PC-3 (cell line): ENCODE results near the gene FAT2. TPM values are rescaled to one million over a fixed set of nuclear protein-coding genes. Genes with fewer than 3 reads are reported as not detected.

ENCODE experiments used
- ATAC-seq: fragments of 200-7000 bp; cut with Tn5 transposase; 2 replicates; pipeline ENCODE4 v1.9.1; 2020; ENCODE audit warnings: mild to moderate bottlenecking, moderate library complexity
- BruUV-seq: library from RNA; stranded (reverse); fragments of 400-500 nt; replicated peaks from 2 replicates; lab custom pipeline; 2021; lab: Mats Ljungman, UMichigan
- CTCF ChIA-PET: fragments of 300-600 bp; sonication (Branson Sonifier 250); formaldehyde crosslinking; loops from one replicate; lab custom pipeline; 2022; ENCODE audit warnings: antibody characterized with exemption; lab: Charles Lee
- POLR2A ChIA-PET: fragments of 300-600 bp; sonication (Branson Sonifier 250); formaldehyde crosslinking; loops from one replicate; lab custom pipeline; 2022; ENCODE audit warnings: antibody characterized with exemption; ENCODE audit not compliant: unreplicated experiment; lab: Charles Lee
- DNase-seq: peaks from one replicate; pipeline ENCODE4 v3.0.0-alpha.2; 2015
- H2AFZ ChIP-seq: fragments of 300-600 bp; sonication (generic); 2 replicates; pipeline ENCODE4 v1.6.0; 2016; ENCODE audit warnings: antibody characterized with exemption, low read length
- H3F3A ChIP-seq: fragments of 300-600 bp; sonication (generic); one replicate; pipeline ENCODE4 v1.6.0; 2017; ENCODE audit warnings: antibody characterized with exemption, low read length, control low read depth, mild to moderate bottlenecking; ENCODE audit not compliant: unreplicated experiment
- H3K27ac ChIP-seq: fragments of 300-600 bp; sonication (generic); 2 replicates; pipeline ENCODE4 v1.5.1; 2016; ENCODE audit warnings: mild to moderate bottlenecking, low read length
- H3K27me3 ChIP-seq: fragments of 300-600 bp; sonication (generic); 2 replicates; pipeline ENCODE4 v1.6.1; 2016; ENCODE audit warnings: low read length, mixed read lengths
- H3K36me3 ChIP-seq: fragments of 300-600 bp; sonication (generic); 2 replicates; pipeline ENCODE4 v1.6.1; 2016; ENCODE audit warnings: low read depth, mixed run types, low read length, mixed read lengths
- H3K4me1 ChIP-seq: fragments of 300-600 bp; sonication (generic); 2 replicates; pipeline ENCODE4 v1.5.1; 2016; ENCODE audit warnings: low read length; ENCODE audit not compliant: insufficient read depth
- H3K4me2 ChIP-seq: fragments of 300-600 bp; sonication (generic); 2 replicates; pipeline ENCODE4 v1.6.0; 2016; ENCODE audit warnings: low read length
- H3K4me3 ChIP-seq: fragments of 300-600 bp; sonication (generic); 2 replicates; pipeline ENCODE4 v1.5.1; 2016; ENCODE audit warnings: mild to moderate bottlenecking, low read length, mixed read lengths
- H3K79me2 ChIP-seq: fragments of 300-600 bp; sonication (generic); 2 replicates; pipeline ENCODE4 v1.6.1; 2017; ENCODE audit warnings: low read length, mixed read lengths
- H3K9ac ChIP-seq: fragments of 300-600 bp; sonication (generic); 2 replicates; pipeline ENCODE4 v1.6.0; 2016; ENCODE audit warnings: mild to moderate bottlenecking, low read length
- H3K9me2 ChIP-seq: fragments of 300-600 bp; sonication (generic); replicated peaks from 2 replicates; pipeline ENCODE4 v1.6.1; 2016; ENCODE audit warnings: mixed run types, low read length, mixed read lengths
- H3K9me3 ChIP-seq: fragments of 300-600 bp; sonication (generic); 2 replicates; pipeline ENCODE4 v1.6.1; 2016; ENCODE audit warnings: low read length, mixed read lengths
- H4K20me1 ChIP-seq: fragments of 300-600 bp; sonication (generic); 2 replicates; pipeline ENCODE4 v1.6.1; 2016; ENCODE audit warnings: low read length, mixed read lengths
- EZH2 ChIP-seq: fragments of 300-600 bp; sonication (generic); IDR thresholded peaks from one replicate; pipeline ENCODE4 v1.6.1; 2017; ENCODE audit warnings: antibody characterized with exemption, mild to moderate bottlenecking, low read length; ENCODE audit not compliant: unreplicated experiment
- EZH2phosphoT487 ChIP-seq: fragments of 300-600 bp; sonication (generic); IDR thresholded peaks from 2 replicates; pipeline ENCODE4 v1.6.1; 2018; ENCODE audit warnings: mild to moderate bottlenecking, antibody characterized with exemption, low read length, borderline replicate concordance
- intact Hi-C: fragments of 100-400 bp; cut with micrococcal nuclease; formaldehyde crosslinking; loops from 2 replicates; pipeline ENCODE4 v1.9.0; 2023
- total RNA-seq: library from RNA; depleted of rRNA; stranded (reverse); fragments of >200 nt; gene quantifications from 2 replicates; pipeline ENCODE4 v1.2.3, GENCODE V29; 2014
- TF ChIP-seq, protein P1 (sequence below): fragments of 300-600 bp; sonication (generic); conservative IDR thresholded peaks from 2 replicates; pipeline ENCODE4 v1.5.1; 2017; ENCODE audit warnings: antibody characterized with exemption, low read depth, mild to moderate bottlenecking, low read length

The FAT2 gene
- total RNA-seq, 1 experiment from 2014 or later: not detected

DNA sequence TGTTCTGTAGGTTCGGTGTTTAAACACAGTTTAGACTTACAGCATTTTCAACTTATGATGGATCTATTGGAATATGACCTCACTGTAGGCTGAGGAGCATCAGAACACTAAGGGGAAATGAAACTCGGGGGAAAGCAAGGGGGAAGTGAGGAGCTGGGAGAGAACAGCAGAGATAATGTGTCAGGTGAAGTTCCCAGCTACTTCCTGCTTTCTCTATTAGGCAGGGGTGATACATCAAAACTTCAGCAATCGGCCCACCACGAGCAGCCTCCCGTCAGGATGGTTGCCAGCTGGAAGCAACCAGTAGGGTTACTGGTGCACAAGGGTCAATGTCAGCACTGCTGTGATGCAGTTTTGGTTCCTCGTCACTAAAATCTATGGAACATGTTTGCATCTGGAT, 34.3 kb downstream of the FAT2 start:
- Histone ChIP-seq H3K27ac (no peak overlapping the region), H4K20me1 (no peaks in the 10 kb centered on the region), H3K79me2 (no peaks in the 10 kb centered on the region), H3K4me3 (no peak overlapping the region), H3K9ac (no peak overlapping the region), H3K9me2 (no peaks in the 10 kb centered on the region), H3K9me3 (no peaks in the 10 kb centered on the region), H3K36me3 (no peaks in the 10 kb centered on the region), H2AFZ (no peak overlapping the region), H3F3A (no peaks in the 10 kb centered on the region), H3K27me3 (no peaks in the 10 kb centered on the region), H3K4me1 (no peaks in the 10 kb centered on the region), H3K4me2 (no peak overlapping the region)
- no TSS peak for BruUV-seq
- intact Hi-C loops: no loop called here
- ATAC-seq: no peak
- DNase-seq: no peak
- ChIA-PET CTCF (no interaction called here), POLR2A (no interaction called here)
- TF ChIP-seq EZH2: no peak
- no peak for TF ChIP-seq EZH2phosphoT487
- TF ChIP-seq, protein P1, sequence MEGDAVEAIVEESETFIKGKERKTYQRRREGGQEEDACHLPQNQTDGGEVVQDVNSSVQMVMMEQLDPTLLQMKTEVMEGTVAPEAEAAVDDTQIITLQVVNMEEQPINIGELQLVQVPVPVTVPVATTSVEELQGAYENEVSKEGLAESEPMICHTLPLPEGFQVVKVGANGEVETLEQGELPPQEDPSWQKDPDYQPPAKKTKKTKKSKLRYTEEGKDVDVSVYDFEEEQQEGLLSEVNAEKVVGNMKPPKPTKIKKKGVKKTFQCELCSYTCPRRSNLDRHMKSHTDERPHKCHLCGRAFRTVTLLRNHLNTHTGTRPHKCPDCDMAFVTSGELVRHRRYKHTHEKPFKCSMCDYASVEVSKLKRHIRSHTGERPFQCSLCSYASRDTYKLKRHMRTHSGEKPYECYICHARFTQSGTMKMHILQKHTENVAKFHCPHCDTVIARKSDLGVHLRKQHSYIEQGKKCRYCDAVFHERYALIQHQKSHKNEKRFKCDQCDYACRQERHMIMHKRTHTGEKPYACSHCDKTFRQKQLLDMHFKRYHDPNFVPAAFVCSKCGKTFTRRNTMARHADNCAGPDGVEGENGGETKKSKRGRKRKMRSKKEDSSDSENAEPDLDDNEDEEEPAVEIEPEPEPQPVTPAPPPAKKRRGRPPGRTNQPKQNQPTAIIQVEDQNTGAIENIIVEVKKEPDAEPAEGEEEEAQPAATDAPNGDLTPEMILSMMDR: no peak

DNA sequence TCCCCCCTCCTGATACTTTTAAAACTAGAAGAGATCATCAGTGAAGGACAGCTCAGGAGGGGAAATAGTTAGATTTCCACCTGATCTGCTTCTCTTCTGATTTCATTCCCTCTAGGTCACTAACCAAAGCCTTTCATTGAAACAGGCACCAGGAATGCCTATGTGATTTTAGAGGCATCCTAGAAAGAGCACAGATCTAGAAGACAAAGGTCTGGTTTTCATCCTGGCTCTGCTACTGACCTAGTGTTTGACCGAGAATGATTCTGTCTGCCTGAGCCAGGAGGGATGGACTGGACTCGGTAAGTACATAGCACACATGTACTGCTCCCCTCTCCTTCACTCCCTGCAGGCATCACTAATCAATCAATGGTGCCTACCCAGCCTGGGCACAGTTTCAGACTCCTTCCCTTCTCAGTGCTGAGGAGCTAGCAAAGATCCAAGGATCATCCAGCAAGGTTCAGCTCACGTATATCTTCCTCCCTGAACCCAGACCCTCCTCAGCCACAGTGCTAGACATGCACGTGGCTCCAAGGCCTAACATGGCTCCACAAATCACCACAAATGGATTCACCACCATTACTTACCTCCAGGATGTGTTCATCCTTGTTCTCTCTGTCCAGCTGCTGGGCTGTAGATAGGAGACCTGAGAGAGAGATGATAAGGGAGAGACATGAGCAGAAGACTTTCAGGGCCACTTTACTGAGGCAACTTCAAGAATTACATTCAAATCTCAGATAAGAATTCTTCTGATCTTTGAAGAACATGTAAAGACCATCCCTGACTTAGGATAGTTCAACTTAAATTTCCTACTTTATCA, 35.2 kb downstream of the FAT2 start:
- ChIA-PET CTCF (no interaction called here), POLR2A (no interaction called here)
- Histone ChIP-seq H2AFZ (no peak overlapping the region), H3K9me2 (no peaks in the 10 kb centered on the region), H3K27ac (no peak overlapping the region), H3K27me3 (no peaks in the 10 kb centered on the region), H3F3A (no peaks in the 10 kb centered on the region), H3K4me1 (no peaks in the 10 kb centered on the region), H3K9ac (no peak overlapping the region), H3K79me2 (no peaks in the 10 kb centered on the region), H3K4me2 (no peak overlapping the region), H3K4me3 (no peak overlapping the region), H4K20me1 (no peaks in the 10 kb centered on the region), H3K9me3 (no peaks in the 10 kb centered on the region), H3K36me3 (no peaks in the 10 kb centered on the region)
- intact Hi-C loops: no loop called here
- no peak for TF ChIP-seq EZH2phosphoT487
- no peak for TF ChIP-seq EZH2
- TF ChIP-seq, protein P1: no peak
- no peak for DNase-seq
- BruUV-seq: no TSS peak
- ATAC-seq: no peak

DNA sequence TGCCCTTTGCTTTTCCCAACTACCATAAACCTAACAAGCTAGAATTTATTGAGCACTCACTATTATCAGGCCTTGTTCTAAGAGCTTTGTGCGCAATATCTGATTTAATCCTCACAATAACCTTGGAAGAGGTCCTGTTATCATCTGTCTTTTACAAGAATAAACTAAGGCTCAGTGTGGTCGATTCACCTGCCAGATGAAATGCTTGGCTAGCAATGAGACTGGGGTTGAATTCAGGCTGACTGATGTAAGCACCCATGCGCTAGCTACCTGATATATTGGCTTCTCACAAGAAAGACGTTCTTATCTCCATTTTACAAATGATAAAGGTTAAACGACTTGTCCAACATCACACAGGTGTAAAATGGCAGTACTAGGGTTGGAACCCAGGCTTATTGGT, 37.4 kb downstream of the FAT2 start:
- H3K9ac ChIP-seq: no peak overlapping the region
- no peaks in the 10 kb centered on the region for H3K36me3 ChIP-seq
- intact Hi-C loops: no loop called here
- ATAC-seq (no peak), DNase-seq (no peak)
- no peaks in the 10 kb centered on the region for H3K79me2 ChIP-seq
- no peaks in the 10 kb centered on the region for H3F3A ChIP-seq
- TF ChIP-seq, protein P1: no peak
- TF ChIP-seq EZH2phosphoT487 (no peak), EZH2 (no peak)
- ChIA-PET CTCF (no interaction called here), POLR2A (no interaction called here)
- H3K9me2 ChIP-seq: no peaks in the 10 kb centered on the region
- H3K27ac ChIP-seq: no peak overlapping the region
- no peaks in the 10 kb centered on the region for H4K20me1 ChIP-seq
- BruUV-seq: no TSS peak
- H3K4me3 ChIP-seq: no peak overlapping the region
- H3K4me2 ChIP-seq: no peak overlapping the region
- H2AFZ ChIP-seq: no peak overlapping the region
- no peaks in the 10 kb centered on the region for H3K4me1 ChIP-seq
- H3K9me3 ChIP-seq: no peaks in the 10 kb centered on the region
- no peaks in the 10 kb centered on the region for H3K27me3 ChIP-seq
